SU-DHL-6 (cell line): ENCODE results near the gene RFTN1.

ENCODE experiments used
- H2AFZ ChIP-seq: fragments of 200-600 bp; sonication (generic); 2 replicates; pipeline ENCODE4 v1.6.1; 2014; ENCODE audit warnings: low read depth, mild to moderate bottlenecking, moderate library complexity, mixed read lengths, antibody characterized with exemption, low read length; ENCODE audit not compliant: severe bottlenecking
- H3F3A ChIP-seq: fragments of 200-600 bp; shearing (Covaris generic); 2 replicates; pipeline ENCODE4 v1.6.0; 2016; ENCODE audit warnings: antibody characterized with exemption, mild to moderate bottlenecking; ENCODE audit not compliant: insufficient read depth
- H3K27ac ChIP-seq: fragments of 200-600 bp; sonication (generic); 2 replicates; pipeline ENCODE4 v1.5.1; 2016; ENCODE audit warnings: low read depth, mild to moderate bottlenecking, low read length, moderate library complexity, mixed read lengths
- H3K27me3 ChIP-seq: fragments of 200-600 bp; sonication (generic), shearing (Covaris generic); 2 replicates; pipeline ENCODE4 v1.6.0; 2014; ENCODE audit warnings: mild to moderate bottlenecking, low read length
- H3K36me3 ChIP-seq: fragments of 200-600 bp; sonication (generic); 2 replicates; pipeline ENCODE4 v1.6.1; 2014; ENCODE audit warnings: mild to moderate bottlenecking, low read length, mixed read lengths
- H3K4me2 ChIP-seq: fragments of 300-600, 200-600 bp; shearing (Covaris generic), sonication (generic); 2 replicates; pipeline ENCODE4 v1.6.0; 2014; ENCODE audit warnings: low read length, low read depth, mild to moderate bottlenecking; ENCODE audit not compliant: poor library complexity, severe bottlenecking
- H3K4me3 ChIP-seq: fragments of 200-600 bp; sonication (generic); 2 replicates; pipeline ENCODE4 v1.5.1; 2014; ENCODE audit warnings: antibody characterized with exemption, low read length, mild to moderate bottlenecking, mixed read lengths; ENCODE audit not compliant: insufficient read depth, poor library complexity, severe bottlenecking
- H3K79me2 ChIP-seq: fragments of 200-600 bp; sonication (generic); 2 replicates; pipeline ENCODE4 v1.6.1; 2014; ENCODE audit warnings: mild to moderate bottlenecking, low read length, moderate library complexity; ENCODE audit not compliant: insufficient read depth
- H3K9ac ChIP-seq: fragments of 200-600 bp; sonication (generic); 2 replicates; pipeline ENCODE4 v1.7.0; 2014; ENCODE audit warnings: mild to moderate bottlenecking, low read length
- H3K9me2 ChIP-seq: fragments of 200-600 bp; sonication (generic); replicated peaks from 2 replicates; pipeline ENCODE4 v1.6.1; 2014; ENCODE audit warnings: low read length; ENCODE audit not compliant: insufficient read depth
- H3K9me3 ChIP-seq: fragments of 200-600 bp; sonication (generic); 2 replicates; pipeline ENCODE4 v1.6.1; 2014; ENCODE audit warnings: low read length, mixed read lengths; ENCODE audit not compliant: insufficient read depth
- H4K20me1 ChIP-seq: fragments of 200-600 bp; sonication (generic); 2 replicates; pipeline ENCODE4 v1.6.1; 2014; ENCODE audit warnings: low read depth, mild to moderate bottlenecking, antibody characterized with exemption, low read length, moderate library complexity, mixed read lengths
- EZH2phosphoT487 ChIP-seq: fragments of 200-600 bp; sonication (generic), shearing (Covaris generic); conservative IDR thresholded peaks from 2 replicates; pipeline ENCODE4 v1.6.1; 2018; ENCODE audit warnings: mild to moderate bottlenecking, antibody characterized with exemption, low read length, moderate library complexity, mixed read lengths
- TF ChIP-seq, protein P1 (sequence below): fragments of 200-600 bp; sonication (generic); IDR thresholded peaks from one replicate; pipeline ENCODE4 v1.5.1; 2017; ENCODE audit warnings: antibody characterized with exemption, mild to moderate bottlenecking, low read length, moderate library complexity; ENCODE audit not compliant: insufficient read depth, poor library complexity, severe bottlenecking

The RFTN1 gene

GRCh38 chr3:16522834-16523233 lies 9.3 kb upstream of the RFTN1 start:
- H3K4me3 ChIP-seq = no peak overlapping the region
- H3F3A ChIP-seq = no peaks in the 10 kb centered on the region
- H3K27me3 ChIP-seq = no peaks in the 10 kb centered on the region
- H3K4me2 ChIP-seq = no peak overlapping the region
- TF ChIP-seq, protein P1, sequence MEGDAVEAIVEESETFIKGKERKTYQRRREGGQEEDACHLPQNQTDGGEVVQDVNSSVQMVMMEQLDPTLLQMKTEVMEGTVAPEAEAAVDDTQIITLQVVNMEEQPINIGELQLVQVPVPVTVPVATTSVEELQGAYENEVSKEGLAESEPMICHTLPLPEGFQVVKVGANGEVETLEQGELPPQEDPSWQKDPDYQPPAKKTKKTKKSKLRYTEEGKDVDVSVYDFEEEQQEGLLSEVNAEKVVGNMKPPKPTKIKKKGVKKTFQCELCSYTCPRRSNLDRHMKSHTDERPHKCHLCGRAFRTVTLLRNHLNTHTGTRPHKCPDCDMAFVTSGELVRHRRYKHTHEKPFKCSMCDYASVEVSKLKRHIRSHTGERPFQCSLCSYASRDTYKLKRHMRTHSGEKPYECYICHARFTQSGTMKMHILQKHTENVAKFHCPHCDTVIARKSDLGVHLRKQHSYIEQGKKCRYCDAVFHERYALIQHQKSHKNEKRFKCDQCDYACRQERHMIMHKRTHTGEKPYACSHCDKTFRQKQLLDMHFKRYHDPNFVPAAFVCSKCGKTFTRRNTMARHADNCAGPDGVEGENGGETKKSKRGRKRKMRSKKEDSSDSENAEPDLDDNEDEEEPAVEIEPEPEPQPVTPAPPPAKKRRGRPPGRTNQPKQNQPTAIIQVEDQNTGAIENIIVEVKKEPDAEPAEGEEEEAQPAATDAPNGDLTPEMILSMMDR = no peak
- TF ChIP-seq EZH2phosphoT487 = no peak
- H2AFZ ChIP-seq = no peak overlapping the region
- H3K79me2 ChIP-seq = no peaks in the 10 kb centered on the region
- H3K36me3 ChIP-seq = no peaks in the 10 kb centered on the region; the same call in 1 of the 2 replicates
- peaks cover 16% of the 10 kb centered on the region; the same call in 1 of the 2 replicates for H3K9me3 ChIP-seq
- no peaks in the 10 kb centered on the region for H4K20me1 ChIP-seq
- no peak overlapping the region for H3K27ac ChIP-seq
- no peaks in the 10 kb centered on the region for H3K9me2 ChIP-seq
- H3K9ac ChIP-seq = no peak overlapping the region

DNA sequence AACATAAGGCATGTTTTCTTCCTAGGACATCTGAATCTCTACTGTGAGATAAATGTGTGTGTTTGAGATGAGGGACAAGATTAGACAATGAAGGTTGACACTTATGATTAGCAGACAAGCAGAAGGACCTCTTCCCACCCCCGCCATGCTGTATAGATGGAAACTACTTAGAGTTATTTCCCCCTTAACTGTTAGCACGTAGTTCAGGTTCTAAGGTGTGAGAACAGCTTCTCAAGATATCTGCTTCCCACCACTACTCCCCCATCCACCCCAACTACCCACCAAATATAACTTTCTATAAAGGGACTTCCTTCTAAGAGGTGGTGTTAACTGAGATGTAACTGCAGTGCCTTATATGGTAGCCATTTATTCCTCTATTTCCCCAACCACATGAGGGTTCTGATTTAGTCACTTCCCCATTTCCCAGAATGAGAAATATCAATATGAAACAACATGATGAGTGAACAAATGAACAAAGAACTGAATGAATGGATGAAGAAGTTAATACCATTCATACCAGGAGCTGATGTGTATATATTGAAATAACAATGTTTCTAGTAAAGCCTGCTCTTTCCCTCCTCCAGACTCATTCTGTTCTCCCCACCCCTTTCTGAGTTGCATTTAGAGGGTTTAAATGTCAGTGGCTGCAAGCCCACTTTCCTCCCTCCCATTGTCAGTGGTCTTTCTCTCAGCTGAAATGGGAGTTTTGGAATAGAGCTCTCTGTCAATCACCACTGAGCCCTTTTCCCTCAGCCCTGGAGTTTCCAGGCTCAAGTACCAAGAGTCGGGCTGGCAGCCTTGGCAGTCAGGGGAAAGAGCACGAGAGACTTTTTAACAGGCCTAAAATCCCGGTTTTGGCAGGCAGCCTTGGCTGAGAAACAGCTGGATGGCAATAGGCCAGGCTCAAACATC lies 7.7 kb upstream of the RFTN1 start:
- no peak for TF ChIP-seq EZH2phosphoT487
- TF ChIP-seq, protein P1 = no peak
- peaks cover 16% of the 10 kb centered on the region; the same call in 1 of the 2 replicates for H3K9me3 ChIP-seq
- peaks cover 1% of the 10 kb centered on the region; the same call in 1 of the 2 replicates for H3K79me2 ChIP-seq
- no peaks in the 10 kb centered on the region for H3K9me2 ChIP-seq
- H4K20me1 ChIP-seq = no peaks in the 10 kb centered on the region
- peaks cover 5% of the 10 kb centered on the region for H3F3A ChIP-seq
- no peaks in the 10 kb centered on the region for H3K27me3 ChIP-seq
- no peak overlapping the region for H3K27ac ChIP-seq
- H3K4me3 ChIP-seq = no peak overlapping the region
- H3K36me3 ChIP-seq = no peaks in the 10 kb centered on the region; the same call in 1 of the 2 replicates
- H3K4me2 ChIP-seq = no peak overlapping the region
- no peak overlapping the region for H3K9ac ChIP-seq
- H2AFZ ChIP-seq = no peak overlapping the region

- Histone ChIP-seq H3K27ac (no peak overlapping the region), H3K79me2 (peaks cover 6% of the 10 kb centered on the region; the same call in 1 of the 2 replicates), H3K4me2 (no peak overlapping the region), H3F3A (peaks cover 12% of the 10 kb centered on the region), H3K9ac (no peak overlapping the region), H4K20me1 (no peaks in the 10 kb centered on the region), H3K9me3 (peaks cover 16% of the 10 kb centered on the region; the same call in 1 of the 2 replicates), H2AFZ (no peak overlapping the region), H3K36me3 (no peaks in the 10 kb centered on the region; the same call in 1 of the 2 replicates), H3K4me3 (no peak overlapping the region), H3K27me3 (no peaks in the 10 kb centered on the region), H3K9me2 (no peaks in the 10 kb centered on the region)
- TF ChIP-seq EZH2phosphoT487 = no peak
- TF ChIP-seq, protein P1 = no peak
Observed at GRCh38 chr3:16520241-16520969, 6.9 kb upstream of the RFTN1 start.
